ENCODE data around the gene PRR30. TPM values are rescaled to one million over a fixed set of nuclear protein-coding genes. Genes with fewer than 3 reads are reported as not detected.
"Not testable (repeated sequence)": the region's sequence is repeated elsewhere in the genome, so short reads cannot be mapped to it uniquely, and the experiment has no call there.

PRR30 gene
- total RNA-seq, 1 donor from 2014 or later: not detected

GRCh38 chr2:27127883-27128667, 11.1 kb downstream of the PRR30 start:
- no peak for DNase-seq

GRCh38 chr2:27126252-27126710, 12.9 kb downstream of the PRR30 start:
- DNase-seq: no peak

GRCh38 chr2:27125104-27125503, 14.1 kb downstream of the PRR30 start:
- no peak for DNase-seq

GRCh38 chr2:27123302-27124150, 15.7 kb downstream of the PRR30 start, which contains the start of gene ABHD1:
TSS of gene ABHD1 (plus strand) at chr2:27123815. CDS start at chr2:27123949, 134 bp downstream.
- peak; percentile 28 for DNase-seq

- DNase-seq: no peak
Observed at GRCh38 chr2:27122791-27123190, 16.4 kb downstream of the PRR30 start.

GRCh38 chr2:27121906-27122305, 17.3 kb downstream of the PRR30 start:
- no peak for DNase-seq

- not testable (repeated sequence) for DNase-seq
Observed at GRCh38 chr2:27119330-27119670, 19.9 kb downstream of the PRR30 start.

GRCh38 chr2:27118525-27119329, 20.5 kb downstream of the PRR30 start, which contains the start of gene CGREF1:
TSS of gene CGREF1 (minus strand) at chr2:27119128. CDS start at chr2:27104366, 14,762 bp downstream.
- DNase-seq: peak; percentile 23

GRCh38 chr2:27117995-27118524, 21.1 kb downstream of the PRR30 start:
- no peak for DNase-seq

GRCh38 chr2:27115519-27115918, 23.7 kb downstream of the PRR30 start:
- no peak for DNase-seq

GRCh38 chr2:27111392-27112078, 27.7 kb downstream of the PRR30 start:
- not testable (repeated sequence) for DNase-seq

GRCh38 chr2:27110603-27111352, 28.4 kb downstream of the PRR30 start:
- not testable (repeated sequence) for DNase-seq

- no peak for DNase-seq
Observed at GRCh38 chr2:27109083-27109482, 30.1 kb downstream of the PRR30 start.

- no peak for DNase-seq
Observed at GRCh38 chr2:27108221-27108620, 31.0 kb downstream of the PRR30 start.

GRCh38 chr2:27105981-27106380, 33.2 kb downstream of the PRR30 start:
- no peak for DNase-seq

- DNase-seq: no peak
Observed at GRCh38 chr2:27102329-27102728, 36.9 kb downstream of the PRR30 start.

GRCh38 chr2:27100036-27100435, 39.2 kb downstream of the PRR30 start:
- no peak for DNase-seq

GRCh38 chr2:27099334-27099955, 39.8 kb downstream of the PRR30 start:
- DNase-seq: no peak

GRCh38 chr2:27097341-27097740, 41.9 kb downstream of the PRR30 start:
- DNase-seq: no peak

GRCh38 chr2:27096748-27097297, 42.4 kb downstream of the PRR30 start:
- DNase-seq: no peak

All from dermis blood vessel endothelial cell (primary cell).